ENCODE results near the gene SSMEM1. TPM values are rescaled to one million over a fixed set of nuclear protein-coding genes. Genes with fewer than 3 reads are reported as not detected.
A peak's percentile ranks its signal among the peaks of the same experiment; 100 is the strongest.
"Not testable (repeated sequence)": the region's sequence is repeated elsewhere in the genome, so short reads cannot be mapped to it uniquely, and the experiment has no call there.

The SSMEM1 gene
- total RNA-seq, 1 donor from 2014 or later: not detected

DNA sequence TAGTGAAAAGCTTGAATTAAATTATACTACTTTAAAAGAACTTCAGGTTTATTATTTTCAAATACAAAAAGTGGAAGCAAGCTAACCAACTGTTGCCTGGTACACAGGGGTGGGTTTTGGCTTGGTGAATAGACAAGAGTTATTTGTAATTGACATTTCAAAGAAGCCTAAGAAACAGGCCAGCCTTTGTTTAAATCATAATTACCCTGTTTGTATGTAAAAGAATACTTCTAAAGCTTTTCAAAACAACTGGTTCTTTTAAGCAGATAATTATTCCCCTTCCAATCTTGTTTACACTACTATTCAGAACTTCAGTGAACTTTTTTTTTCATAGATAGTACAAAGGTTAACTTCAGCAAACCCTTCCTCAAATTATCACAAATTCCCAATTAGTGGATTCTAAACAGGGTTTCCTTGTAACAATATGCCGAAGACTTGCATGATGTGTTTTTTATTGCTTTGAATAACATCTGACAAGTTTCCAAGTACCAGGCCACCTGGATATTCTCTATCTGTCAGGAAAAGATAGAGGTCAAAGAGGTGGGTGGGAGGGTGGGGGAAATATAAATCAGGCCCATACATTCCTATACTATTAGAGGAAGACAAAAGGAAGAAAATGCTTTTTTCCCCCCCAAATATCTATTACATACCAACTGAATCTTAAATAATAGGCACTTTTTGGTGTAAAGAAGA, 20.4 kb downstream of the SSMEM1 start:
- Histone ChIP-seq H3K27me3 (no peaks in the 10 kb centered on the region), H3K36me3 (no peaks in the 10 kb centered on the region), H3K9me3 (ENCODE audit: low read depth) (no peaks in the 10 kb centered on the region), H4K20me1 (ENCODE audit: low read depth) (no peaks in the 10 kb centered on the region), H3K9ac (no peak overlapping the region), H3F3A (ENCODE audit: low read depth) (peaks cover 23% of the 10 kb centered on the region), H3K79me2 (ENCODE audit: low read depth) (no peaks in the 10 kb centered on the region), H3K27ac (peak overlapping the region; percentile 82), H2AFZ (replicated peaks) (no peak overlapping the region), H3K4me2 (peak overlapping the region; percentile 21), H3K4me3 (no peak overlapping the region), H3K4me1 (peaks cover 20% of the 10 kb centered on the region)
- Mint-ChIP-seq H3K9me3 (peaks cover 10% of the 10 kb centered on the region), H3K27ac (no peak overlapping the region), H3K4me3 (no peak overlapping the region), H3K36me3 (no peaks in the 10 kb centered on the region), H3K4me1 (peaks cover 3% of the 10 kb centered on the region), H3K27me3 (ENCODE audit: insufficient read depth, low read depth) (peaks cover 5% of the 10 kb centered on the region)
- peak; percentile 9 for DNase-seq (ENCODE audit: low spot score)
- TF ChIP-seq EZH2phosphoT487 (IDR thresholded peaks at IDR 0.05): no peak
- TF ChIP-seq EZH2 (IDR thresholded peaks at IDR 0.05): no peak
- TF ChIP-seq, protein P1, sequence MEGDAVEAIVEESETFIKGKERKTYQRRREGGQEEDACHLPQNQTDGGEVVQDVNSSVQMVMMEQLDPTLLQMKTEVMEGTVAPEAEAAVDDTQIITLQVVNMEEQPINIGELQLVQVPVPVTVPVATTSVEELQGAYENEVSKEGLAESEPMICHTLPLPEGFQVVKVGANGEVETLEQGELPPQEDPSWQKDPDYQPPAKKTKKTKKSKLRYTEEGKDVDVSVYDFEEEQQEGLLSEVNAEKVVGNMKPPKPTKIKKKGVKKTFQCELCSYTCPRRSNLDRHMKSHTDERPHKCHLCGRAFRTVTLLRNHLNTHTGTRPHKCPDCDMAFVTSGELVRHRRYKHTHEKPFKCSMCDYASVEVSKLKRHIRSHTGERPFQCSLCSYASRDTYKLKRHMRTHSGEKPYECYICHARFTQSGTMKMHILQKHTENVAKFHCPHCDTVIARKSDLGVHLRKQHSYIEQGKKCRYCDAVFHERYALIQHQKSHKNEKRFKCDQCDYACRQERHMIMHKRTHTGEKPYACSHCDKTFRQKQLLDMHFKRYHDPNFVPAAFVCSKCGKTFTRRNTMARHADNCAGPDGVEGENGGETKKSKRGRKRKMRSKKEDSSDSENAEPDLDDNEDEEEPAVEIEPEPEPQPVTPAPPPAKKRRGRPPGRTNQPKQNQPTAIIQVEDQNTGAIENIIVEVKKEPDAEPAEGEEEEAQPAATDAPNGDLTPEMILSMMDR (IDR thresholded peaks at IDR 0.05): no peak

DNA sequence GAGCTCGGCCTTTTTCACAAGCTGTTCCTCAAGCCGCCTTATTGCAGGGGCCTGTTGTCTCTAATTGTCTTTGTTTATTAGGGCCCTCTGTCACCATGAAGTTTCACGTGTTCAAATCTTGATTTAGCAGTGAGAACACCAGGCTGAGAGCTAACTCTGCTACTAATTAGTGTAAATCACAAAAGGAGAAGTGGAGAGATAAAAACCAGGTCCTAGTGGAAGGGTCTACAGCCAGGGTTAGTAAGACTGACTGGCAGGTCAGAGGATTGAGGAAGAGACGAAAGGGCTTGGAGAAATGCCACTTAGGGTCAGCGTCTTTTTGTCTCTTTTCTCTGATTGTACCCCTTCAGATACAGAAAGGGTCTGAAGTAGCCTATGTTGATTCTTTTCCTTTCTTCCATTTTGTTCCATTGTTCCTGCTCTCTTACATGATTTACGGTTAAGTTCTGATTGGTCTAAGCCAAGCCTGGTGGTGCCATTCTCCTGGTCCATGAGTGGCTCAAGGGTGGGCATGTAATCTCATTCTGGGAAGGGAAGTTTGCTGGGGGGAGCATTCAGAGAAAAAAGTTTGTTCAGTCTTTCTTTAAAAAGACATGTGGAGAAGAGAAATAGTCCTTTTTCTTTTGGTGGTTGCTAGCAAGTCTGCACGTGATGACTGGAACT, 21.3 kb downstream of the SSMEM1 start:
- Mint-ChIP-seq H3K4me1 (peaks cover 3% of the 10 kb centered on the region), H3K27me3 (ENCODE audit: insufficient read depth, low read depth) (peaks cover 5% of the 10 kb centered on the region), H3K36me3 (no peaks in the 10 kb centered on the region), H3K4me3 (no peak overlapping the region), H3K9me3 (peaks cover 10% of the 10 kb centered on the region), H3K27ac (peak overlapping the region; percentile 38)
- peak; percentile 37 for DNase-seq (ENCODE audit: low spot score)
- Histone ChIP-seq H3K9ac (no peak overlapping the region), H3K27ac (peak overlapping the region; percentile 82), H2AFZ (replicated peaks) (peak overlapping the region; percentile 47), H3K4me1 (peaks cover 20% of the 10 kb centered on the region), H3K4me3 (no peak overlapping the region), H3K36me3 (no peaks in the 10 kb centered on the region), H3F3A (ENCODE audit: low read depth) (peaks cover 23% of the 10 kb centered on the region), H3K9me3 (ENCODE audit: low read depth) (no peaks in the 10 kb centered on the region), H3K27me3 (no peaks in the 10 kb centered on the region), H4K20me1 (ENCODE audit: low read depth) (no peaks in the 10 kb centered on the region), H3K79me2 (ENCODE audit: low read depth) (no peaks in the 10 kb centered on the region), H3K4me2 (peak overlapping the region; percentile 19)
- TF ChIP-seq EZH2phosphoT487 (IDR thresholded peaks at IDR 0.05): no peak
- TF ChIP-seq, protein P1 (IDR thresholded peaks at IDR 0.05): no peak
- TF ChIP-seq EZH2 (IDR thresholded peaks at IDR 0.05): no peak

DNA sequence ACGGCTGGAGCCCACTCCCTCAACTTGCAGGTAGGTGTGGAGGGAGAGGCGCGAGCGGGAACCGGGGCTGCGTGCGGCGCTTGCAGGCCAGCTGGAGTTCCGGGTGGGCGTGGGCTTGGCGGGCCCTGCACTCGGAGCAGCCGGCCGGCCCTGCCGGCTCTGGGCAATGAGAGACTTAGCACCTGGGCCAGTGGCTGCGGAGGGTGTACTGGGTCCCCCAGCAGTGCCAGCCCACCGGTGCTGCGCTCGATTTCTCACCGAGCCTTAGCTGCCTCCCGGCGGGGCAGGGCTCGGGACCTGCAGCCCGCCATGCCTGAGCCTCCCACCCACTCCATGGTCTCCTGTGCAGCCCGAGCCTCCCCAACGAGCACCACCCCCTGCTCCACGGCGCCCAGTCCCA, 22.3 kb downstream of the SSMEM1 start:
- not testable (repeated sequence) for H3K9ac ChIP-seq; H3K4me3 ChIP-seq; H3K27ac ChIP-seq; H3K36me3 ChIP-seq; DNase-seq (ENCODE audit: low spot score); H3K4me2 ChIP-seq; H3K27me3 ChIP-seq; H3K27me3 Mint-ChIP-seq (ENCODE audit: insufficient read depth, low read depth); H3K9me3 ChIP-seq (ENCODE audit: low read depth); H3K4me1 Mint-ChIP-seq; H4K20me1 ChIP-seq (ENCODE audit: low read depth); H3K27ac Mint-ChIP-seq; H3K36me3 Mint-ChIP-seq; H2AFZ ChIP-seq (replicated peaks); H3K79me2 ChIP-seq (ENCODE audit: low read depth); H3K4me3 Mint-ChIP-seq
- H3K9me3 Mint-ChIP-seq: peaks cover 10% of the 10 kb centered on the region
- peaks cover 23% of the 10 kb centered on the region for H3F3A ChIP-seq (ENCODE audit: low read depth)
- H3K4me1 ChIP-seq: peaks cover 20% of the 10 kb centered on the region

DNA sequence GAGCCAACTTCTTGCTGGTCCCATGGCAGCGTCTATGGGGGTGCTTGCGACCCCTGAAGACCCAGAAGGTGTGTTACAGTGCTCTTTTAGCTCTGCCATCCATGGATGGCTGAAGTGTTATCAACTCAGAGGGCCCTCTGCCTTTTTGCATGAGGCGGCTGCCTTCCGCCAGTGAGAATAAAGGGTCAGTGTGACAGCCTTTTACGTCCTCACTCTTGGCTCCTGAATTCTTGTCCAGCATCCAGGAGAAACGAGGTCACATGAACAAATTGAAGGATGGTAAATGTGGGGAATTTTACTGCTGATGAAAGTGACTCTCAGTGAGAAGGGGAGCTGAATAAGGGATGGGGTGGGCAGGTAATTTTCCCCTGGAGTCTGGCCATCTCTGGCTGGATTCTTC, 24.1 kb downstream of the SSMEM1 start:
- DNase-seq (ENCODE audit: low spot score): no peak
- Mint-ChIP-seq H3K36me3 (no peaks in the 10 kb centered on the region), H3K9me3 (peaks cover 8% of the 10 kb centered on the region), H3K4me1 (peaks cover 3% of the 10 kb centered on the region), H3K4me3 (no peak overlapping the region), H3K27ac (peak overlapping the region; percentile 63), H3K27me3 (ENCODE audit: insufficient read depth, low read depth) (peaks cover 5% of the 10 kb centered on the region)
- H3K9me3 ChIP-seq (ENCODE audit: low read depth): no peaks in the 10 kb centered on the region
- TF ChIP-seq, protein P1 (IDR thresholded peaks at IDR 0.05): no peak
- TF ChIP-seq EZH2phosphoT487 (IDR thresholded peaks at IDR 0.05) (no peak), EZH2 (IDR thresholded peaks at IDR 0.05) (no peak)
- no peak overlapping the region for H3K4me3 ChIP-seq
- H3K79me2 ChIP-seq (ENCODE audit: low read depth): no peaks in the 10 kb centered on the region
- H3F3A ChIP-seq (ENCODE audit: low read depth): peaks cover 23% of the 10 kb centered on the region
- H4K20me1 ChIP-seq (ENCODE audit: low read depth): no peaks in the 10 kb centered on the region
- no peaks in the 10 kb centered on the region for H3K36me3 ChIP-seq
- no peak overlapping the region for H3K4me2 ChIP-seq
- no peaks in the 10 kb centered on the region for H3K27me3 ChIP-seq
- H3K9ac ChIP-seq: no peak overlapping the region
- no peak overlapping the region for H3K27ac ChIP-seq
- H3K4me1 ChIP-seq: peaks cover 20% of the 10 kb centered on the region
- peak overlapping the region; percentile 5 for H2AFZ ChIP-seq (replicated peaks)

Data from neural progenitor cell (in vitro differentiated cells).